ENCODE data around the gene STON1.

Gene STON1

GRCh38 chr2:48528431-48528830, 1.5 kb upstream of the STON1 start:
- Histone ChIP-seq H3K27me3 (ENCODE audit: control insufficient read depth in 3 of 3, insufficient read depth in 3 of 3, low read depth in 1 of 3, low read length in 3 of 3) (no peaks in the 10 kb centered on the region), H2BK5ac (ENCODE audit: low read length) (no peak overlapping the region), H2AFZ (ENCODE audit: low read length) (no peak overlapping the region), H3K4ac (ENCODE audit: low read length) (no peak overlapping the region), H2BK12ac (ENCODE audit: low read length) (no peak overlapping the region), H3K4me2 (ENCODE audit: insufficient read depth, low read length, poor library complexity, severe bottlenecking) (no peak overlapping the region), H4K91ac (ENCODE audit: low read depth, low read length, poor library complexity) (no peak overlapping the region), H4K8ac (ENCODE audit: low read depth, low read length) (no peak overlapping the region), H2AK5ac (ENCODE audit: low read depth, low read length) (no peak overlapping the region), H3K36me3 (replicated peaks in 1 of 2; ENCODE audit: control insufficient read depth in 2 of 2, insufficient read depth in 2 of 2, low read length in 2 of 2) (no peaks in the 10 kb centered on the region), H3K9me3 (replicated peaks in 1 of 2; ENCODE audit: control insufficient read depth in 2 of 2, insufficient read depth in 1 of 2, low read depth in 1 of 2, low read length in 2 of 2) (no peaks in the 10 kb centered on the region), H2BK120ac (ENCODE audit: low read depth, low read length) (no peak overlapping the region), H2BK15ac (ENCODE audit: low read length) (no peak overlapping the region), H3K79me1 (ENCODE audit: low read depth, low read length) (peaks cover 6% of the 10 kb centered on the region), H3K14ac (ENCODE audit: low read length) (no peak overlapping the region), H3K9ac (ENCODE audit: low read depth, low read length, poor library complexity) (no peak overlapping the region), H3K23ac (ENCODE audit: low read depth, low read length, poor library complexity) (no peak overlapping the region), H3K4me1 (ENCODE audit: control insufficient read depth in 2 of 2, insufficient read depth in 1 of 2, low read depth in 1 of 2, low read length in 2 of 2) (peaks cover 8 to 9% of the 10 kb centered on the region in 2 donors), H3K4me3 (ENCODE audit: low read length in 2 of 2) (no peak overlapping the region), H3K18ac (ENCODE audit: low read length) (no peak overlapping the region), H3K27ac (replicated peaks; ENCODE audit: low read length) (no peak overlapping the region)
- no peak for DNase-seq (ENCODE audit: low spot score)
- whole genome bisulfite sequencing, 2 donors (ENCODE audit: extremely low coverage in 2 of 2, insufficient read length in 2 of 2, insufficient replicate concordance in 1 of 2), result no CpG with 5 or more reads among the region's 5 CpGs

DNA sequence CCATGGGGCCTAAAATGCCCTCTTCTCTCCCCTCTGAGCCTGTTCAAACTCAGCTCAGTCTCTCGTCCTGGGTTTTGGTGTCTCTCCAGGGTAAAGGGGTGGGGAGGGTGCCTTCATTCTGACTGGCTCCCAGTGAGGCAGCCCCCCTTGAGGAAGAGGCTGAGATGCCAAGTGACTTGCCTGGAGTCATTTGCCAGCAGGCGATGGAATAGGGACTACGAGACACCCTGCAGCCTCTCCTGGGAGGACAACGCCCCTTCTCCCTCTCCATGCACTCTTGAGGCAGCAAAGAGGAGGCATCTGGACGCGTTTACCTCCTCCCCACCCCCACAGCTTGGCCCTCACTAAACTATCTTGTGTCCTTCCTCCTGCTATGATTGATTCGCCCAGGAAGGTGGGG, 760 bp upstream of the STON1 start:
- peak overlapping the region; percentile 54 for H3K9ac ChIP-seq (ENCODE audit: low read depth, low read length, poor library complexity)
- H3K4me3 ChIP-seq (ENCODE audit: low read length in 2 of 2), result no peak overlapping the region
- no peak overlapping the region for H3K27ac ChIP-seq (replicated peaks; ENCODE audit: low read length)
- H4K91ac ChIP-seq (ENCODE audit: low read depth, low read length, poor library complexity), result peak overlapping the region; percentile 88
- H2AK5ac ChIP-seq (ENCODE audit: low read depth, low read length), result peak overlapping the region; percentile 77
- H3K9me3 ChIP-seq (replicated peaks in 1 of 2; ENCODE audit: control insufficient read depth in 2 of 2, insufficient read depth in 1 of 2, low read depth in 1 of 2, low read length in 2 of 2), result no peaks in the 10 kb centered on the region
- no peak overlapping the region for H3K23ac ChIP-seq (ENCODE audit: low read depth, low read length, poor library complexity)
- H3K4ac ChIP-seq (ENCODE audit: low read length), result no peak overlapping the region
- H3K4me2 ChIP-seq (ENCODE audit: insufficient read depth, low read length, poor library complexity, severe bottlenecking), result peak overlapping the region; percentile 68
- no peak overlapping the region for H2BK15ac ChIP-seq (ENCODE audit: low read length)
- no peak overlapping the region for H2BK120ac ChIP-seq (ENCODE audit: low read depth, low read length)
- no peak overlapping the region for H4K8ac ChIP-seq (ENCODE audit: low read depth, low read length)
- no peaks in the 10 kb centered on the region for H3K27me3 ChIP-seq (ENCODE audit: control insufficient read depth in 3 of 3, insufficient read depth in 3 of 3, low read depth in 1 of 3, low read length in 3 of 3)
- no peak overlapping the region for H2BK12ac ChIP-seq (ENCODE audit: low read length)
- H3K14ac ChIP-seq (ENCODE audit: low read length), result no peak overlapping the region
- no peak for DNase-seq (ENCODE audit: low spot score)
- H3K4me1 ChIP-seq (ENCODE audit: control insufficient read depth in 2 of 2, insufficient read depth in 1 of 2, low read depth in 1 of 2, low read length in 2 of 2), result peaks cover 8 to 9% of the 10 kb centered on the region in 2 donors
- H2AFZ ChIP-seq (ENCODE audit: low read length), result no peak overlapping the region
- WGBS, 2 donors (ENCODE audit: extremely low coverage in 2 of 2, insufficient read length in 2 of 2, insufficient replicate concordance in 1 of 2), result no CpG with 5 or more reads among the region's 7 CpGs
- H3K18ac ChIP-seq (ENCODE audit: low read length), result peak overlapping the region; percentile 61
- no peaks in the 10 kb centered on the region for H3K36me3 ChIP-seq (replicated peaks in 1 of 2; ENCODE audit: control insufficient read depth in 2 of 2, insufficient read depth in 2 of 2, low read length in 2 of 2)
- H2BK5ac ChIP-seq (ENCODE audit: low read length), result peak overlapping the region; percentile 32
- peaks cover 6% of the 10 kb centered on the region for H3K79me1 ChIP-seq (ENCODE audit: low read depth, low read length)

GRCh38 chr2:48529676-48530032, 300 bp upstream of the STON1 start:
- H3K79me1 ChIP-seq (ENCODE audit: low read depth, low read length), result peaks cover 6% of the 10 kb centered on the region
- no peak overlapping the region for H3K27ac ChIP-seq (replicated peaks; ENCODE audit: low read length)
- no CpG with 5 or more reads among the region's 15 CpGs for WGBS, 2 donors (ENCODE audit: extremely low coverage in 2 of 2, insufficient read length in 2 of 2, insufficient replicate concordance in 1 of 2)

GRCh38 chr2:48531141-48531648, 1.2 kb downstream of the STON1 start:
- Histone ChIP-seq H3K9me3 (replicated peaks in 1 of 2; ENCODE audit: control insufficient read depth in 2 of 2, insufficient read depth in 1 of 2, low read depth in 1 of 2, low read length in 2 of 2) (no peaks in the 10 kb centered on the region), H2BK120ac (ENCODE audit: low read depth, low read length) (no peak overlapping the region), H3K9ac (ENCODE audit: low read depth, low read length, poor library complexity) (no peak overlapping the region), H2BK5ac (ENCODE audit: low read length) (no peak overlapping the region), H3K4me1 (ENCODE audit: control insufficient read depth in 2 of 2, insufficient read depth in 1 of 2, low read depth in 1 of 2, low read length in 2 of 2) (peaks cover 8 to 10% of the 10 kb centered on the region in 2 donors), H3K36me3 (replicated peaks in 1 of 2; ENCODE audit: control insufficient read depth in 2 of 2, insufficient read depth in 2 of 2, low read length in 2 of 2) (no peaks in the 10 kb centered on the region), H3K4me3 (ENCODE audit: low read length in 2 of 2) (peak overlapping the region; percentile 73 to 81), H4K8ac (ENCODE audit: low read depth, low read length) (no peak overlapping the region), H2AFZ (ENCODE audit: low read length) (peak overlapping the region; percentile 92), H2BK15ac (ENCODE audit: low read length) (no peak overlapping the region), H3K79me1 (ENCODE audit: low read depth, low read length) (peaks cover 6% of the 10 kb centered on the region), H2AK5ac (ENCODE audit: low read depth, low read length) (no peak overlapping the region), H3K27ac (replicated peaks; ENCODE audit: low read length) (peak overlapping the region; percentile 63), H4K91ac (ENCODE audit: low read depth, low read length, poor library complexity) (no peak overlapping the region), H3K23ac (ENCODE audit: low read depth, low read length, poor library complexity) (no peak overlapping the region), H3K27me3 (ENCODE audit: control insufficient read depth in 3 of 3, insufficient read depth in 3 of 3, low read depth in 1 of 3, low read length in 3 of 3) (no peaks in the 10 kb centered on the region), H3K14ac (ENCODE audit: low read length) (no peak overlapping the region), H3K4me2 (ENCODE audit: insufficient read depth, low read length, poor library complexity, severe bottlenecking) (peak overlapping the region; percentile 67), H2BK12ac (ENCODE audit: low read length) (no peak overlapping the region), H3K4ac (ENCODE audit: low read length) (no peak overlapping the region), H3K18ac (ENCODE audit: low read length) (peak overlapping the region; percentile 3)
- WGBS, 2 donors (ENCODE audit: extremely low coverage in 2 of 2, insufficient read length in 2 of 2, insufficient replicate concordance in 1 of 2), result no CpG with 5 or more reads among the region's 6 CpGs
- peak; percentile 42 for DNase-seq (ENCODE audit: low spot score)

More at GRCh38 chr2:48529676-48530032, 300 bp upstream of the STON1 start:
- H2BK15ac ChIP-seq (ENCODE audit: low read length), result no peak overlapping the region
- no peak overlapping the region for H4K8ac ChIP-seq (ENCODE audit: low read depth, low read length)
- H3K4ac ChIP-seq (ENCODE audit: low read length), result no peak overlapping the region
- peaks cover 8 to 10% of the 10 kb centered on the region in 2 donors for H3K4me1 ChIP-seq (ENCODE audit: control insufficient read depth in 2 of 2, insufficient read depth in 1 of 2, low read depth in 1 of 2, low read length in 2 of 2)
- H2BK12ac ChIP-seq (ENCODE audit: low read length), result no peak overlapping the region
- H4K91ac ChIP-seq (ENCODE audit: low read depth, low read length, poor library complexity), result no peak overlapping the region
- no peak overlapping the region for H3K14ac ChIP-seq (ENCODE audit: low read length)
- peak overlapping the region; percentile 32 for H2BK5ac ChIP-seq (ENCODE audit: low read length)
- no peak overlapping the region for H2BK120ac ChIP-seq (ENCODE audit: low read depth, low read length)
- H3K23ac ChIP-seq (ENCODE audit: low read depth, low read length, poor library complexity), result peak overlapping the region; percentile 63
- H2AFZ ChIP-seq (ENCODE audit: low read length), result peak overlapping the region; percentile 92
- no peaks in the 10 kb centered on the region for H3K27me3 ChIP-seq (ENCODE audit: control insufficient read depth in 3 of 3, insufficient read depth in 3 of 3, low read depth in 1 of 3, low read length in 3 of 3)
- H3K4me3 ChIP-seq (ENCODE audit: low read length in 2 of 2), result peak overlapping the region; percentile 74 to 81
- DNase-seq (ENCODE audit: low spot score), result no peak
- H3K9me3 ChIP-seq (replicated peaks in 1 of 2; ENCODE audit: control insufficient read depth in 2 of 2, insufficient read depth in 1 of 2, low read depth in 1 of 2, low read length in 2 of 2), result no peaks in the 10 kb centered on the region
- H2AK5ac ChIP-seq (ENCODE audit: low read depth, low read length), result no peak overlapping the region
- H3K36me3 ChIP-seq (replicated peaks in 1 of 2; ENCODE audit: control insufficient read depth in 2 of 2, insufficient read depth in 2 of 2, low read length in 2 of 2), result no peaks in the 10 kb centered on the region
- H3K9ac ChIP-seq (ENCODE audit: low read depth, low read length, poor library complexity), result no peak overlapping the region
- peak overlapping the region; percentile 68 for H3K4me2 ChIP-seq (ENCODE audit: insufficient read depth, low read length, poor library complexity, severe bottlenecking)
- H3K18ac ChIP-seq (ENCODE audit: low read length), result peak overlapping the region; percentile 96

All from neuronal stem cell (in vitro differentiated cells).